K562 (cell line): ENCODE data around the gene MIEF2. TPM values are rescaled to one million over a fixed set of nuclear protein-coding genes. Genes with fewer than 3 reads are reported as not detected.

Source experiments
- CCAR2 ChIP-seq: fragments of 200-400 bp; formaldehyde crosslinking; IDR thresholded peaks from 2 replicates; pipeline ENCODE4 v1.6.1; 2017; ENCODE audit warnings: mild to moderate bottlenecking, low read depth, low read length
- CLOCK ChIP-seq: fragments of 250-450 bp; sonication (Bioruptor Pico); IDR thresholded peaks from 2 replicates; pipeline ENCODE4 v1.4.0; 2020; ENCODE audit warnings: mild to moderate bottlenecking, moderate library complexity, borderline replicate concordance
- DMBX1 ChIP-seq: fragments of 250-450 bp; sonication (Bioruptor Pico); IDR thresholded peaks from 2 replicates; pipeline ENCODE4 v1.8.0; 2022; ENCODE audit warnings: inconsistent platforms, mild to moderate bottlenecking, moderate library complexity, borderline replicate concordance
- HSF4 ChIP-seq: fragments of 250-450 bp; sonication (Bioruptor Pico); IDR thresholded peaks from 2 replicates; pipeline ENCODE4 v2.1.2; 2022; ENCODE audit warnings: mild to moderate bottlenecking, moderate library complexity, borderline replicate concordance
- IRF1 ChIP-seq: sonication (generic); formaldehyde crosslinking; IDR thresholded peaks from 2 replicates; pipeline ENCODE4 v1.8.0; 2022; ENCODE audit warnings: missing genetic modification reagents, mild to moderate bottlenecking, borderline replicate concordance
- KAT8 ChIP-seq: fragments of 450-650 bp; IDR thresholded peaks from 2 replicates; pipeline ENCODE4 v1.6.1; 2016; ENCODE audit warnings: low read depth, mild to moderate bottlenecking
- NR1H2 ChIP-seq: sonication (generic); formaldehyde crosslinking; IDR thresholded peaks from 2 replicates; pipeline ENCODE4 v1.4.0; 2020; ENCODE audit warnings: mild to moderate bottlenecking, missing genetic modification reagents
- RAD51 ChIP-seq: fragments of 450-650 bp; IDR thresholded peaks from 2 replicates; pipeline ENCODE4 v1.7.1; 2016; ENCODE audit warnings: low read depth, mild to moderate bottlenecking, borderline replicate concordance
- RBM15 ChIP-seq: fragments of 200-400 bp; formaldehyde crosslinking; IDR thresholded peaks from 2 replicates; pipeline ENCODE4 v1.6.1; 2018; ENCODE audit warnings: mild to moderate bottlenecking, low read length, moderate library complexity; ENCODE audit not compliant: insufficient read depth
- SIRT6 ChIP-seq: IDR thresholded peaks from one replicate; pipeline ENCODE4 v1.6.1; 2012; ENCODE audit warnings: low read depth, mild to moderate bottlenecking, control low read depth, inconsistent platforms, low read length, moderate library complexity
- TFAM ChIP-seq: fragments of 250-450 bp; sonication (Bioruptor Pico); conservative IDR thresholded peaks from 2 replicates; pipeline ENCODE4 v1.5.0; 2021; ENCODE audit warnings: mild to moderate bottlenecking, moderate library complexity
- U2AF1 ChIP-seq: fragments of 200-400 bp; formaldehyde crosslinking; optimal IDR thresholded peaks from 2 replicates; pipeline ENCODE3; 2017; ENCODE audit warnings: mild to moderate bottlenecking, low read depth, low read length, moderate library complexity
- ZBTB1 ChIP-seq: sonication (generic); formaldehyde crosslinking; IDR thresholded peaks from 2 replicates; pipeline ENCODE4 v1.8.1; 2023; ENCODE audit warnings: missing genetic modification reagents, low read depth, mild to moderate bottlenecking, borderline replicate concordance
- ZNF609 ChIP-seq: sonication (generic); formaldehyde crosslinking; IDR thresholded peaks from 2 replicates; pipeline ENCODE4 v1.8.1; 2023; ENCODE audit warnings: missing genetic modification reagents, mild to moderate bottlenecking, borderline replicate concordance
- ZNF699 ChIP-seq: fragments of 250-450 bp; sonication (Bioruptor Pico); IDR thresholded peaks from 2 replicates; pipeline ENCODE4 v1.8.0; 2021; ENCODE audit warnings: mild to moderate bottlenecking, moderate library complexity; ENCODE audit not compliant: insufficient replicate concordance
- ZNF707 ChIP-seq: fragments of 250-450 bp; sonication (Bioruptor Pico); conservative IDR thresholded peaks from 2 replicates; pipeline ENCODE4 v1.8.0; 2022; ENCODE audit warnings: inconsistent platforms, mild to moderate bottlenecking, moderate library complexity
- ZNF77 ChIP-seq: fragments of 250-450 bp; sonication (Bioruptor Pico); IDR thresholded peaks from 2 replicates; pipeline ENCODE4 v1.5.0; 2020
- polyA plus RNA-seq, 8 experiments: library from polyadenylated mRNA; depleted of rRNA in 4 of 8; stranded (reverse) in 5 of 8; unstranded in 3 of 8; fragments of >200 nt; fragmentation: Nextera tagmentation in 2 of 8; fragmentation: Illumina TruSeq in 1 of 8; extraction: Ambion mirVana in 2 of 8; extraction: Trizol in 1 of 8; gene quantifications; 2 replicates each; pipeline versions ENCODE4 v1.2.1 to v1.2.3, GENCODE V29; 2011 to 2014; ENCODE audit warnings: inconsistent platforms in 1 of 8, missing spikeins in 1 of 8
- total RNA-seq, 7 experiments: library from RNA; depleted of rRNA in 6 of 7; stranded (reverse); fragments of >200 nt in 6 of 7; fragmentation: Illumina TruSeq in 2 of 7; extraction: Trizol in 2 of 7; gene quantifications; 2 replicates each; pipeline versions ENCODE4 v1.2.1 to v1.2.3, GENCODE V29; 2011 to 2021; ENCODE audit warnings: low replicate concordance in 1 of 7
- TF ChIP-seq, protein P1 (sequence below): sonication (generic); formaldehyde crosslinking; IDR thresholded peaks from 2 replicates; pipeline ENCODE4 v1.8.0; 2022; ENCODE audit warnings: mild to moderate bottlenecking, low read depth, missing genetic modification reagents

Gene MIEF2
- total and polyA plus RNA-seq, 9 of the 15 experiments (the other 6 are each of a cell fraction or from before 2014, with no cell fraction given): 0.10 to 8.2 (median 2.4) TPM

GRCh38 chr17:18260332-18261145, at the start of gene MIEF2 (continued):
- TF ChIP-seq TFAM (CRISPR knock-in tag) (no peak), DMBX1 (CRISPR knock-in tag) (no peak), IRF1 (no peak), HSF4 (CRISPR knock-in tag) (no peak), ZNF77 (no peak), ZNF699 (no peak), RBM15 (no peak), SIRT6 (no peak), ZBTB1 (CRISPR knock-in tag) (no peak), KAT8 (no peak), CCAR2 (no peak), RAD51 (no peak), NR1H2 (CRISPR knock-in tag) (no peak), CLOCK (CRISPR knock-in tag) (no peak), ZNF609 (CRISPR knock-in tag) (no peak), ZNF707 (CRISPR knock-in tag) (no peak), U2AF1 (no peak)
- TF ChIP-seq, protein P1, sequence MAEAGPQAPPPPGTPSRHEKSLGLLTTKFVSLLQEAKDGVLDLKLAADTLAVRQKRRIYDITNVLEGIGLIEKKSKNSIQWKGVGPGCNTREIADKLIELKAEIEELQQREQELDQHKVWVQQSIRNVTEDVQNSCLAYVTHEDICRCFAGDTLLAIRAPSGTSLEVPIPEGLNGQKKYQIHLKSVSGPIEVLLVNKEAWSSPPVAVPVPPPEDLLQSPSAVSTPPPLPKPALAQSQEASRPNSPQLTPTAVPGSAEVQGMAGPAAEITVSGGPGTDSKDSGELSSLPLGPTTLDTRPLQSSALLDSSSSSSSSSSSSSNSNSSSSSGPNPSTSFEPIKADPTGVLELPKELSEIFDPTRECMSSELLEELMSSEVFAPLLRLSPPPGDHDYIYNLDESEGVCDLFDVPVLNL (CRISPR knock-in tag): no peak
